ENCODE data around the gene OR5A1.
"Not testable (repeated sequence)": the region's sequence is repeated elsewhere in the genome, so short reads cannot be mapped to it uniquely, and the experiment has no call there.

The OR5A1 gene

DNA sequence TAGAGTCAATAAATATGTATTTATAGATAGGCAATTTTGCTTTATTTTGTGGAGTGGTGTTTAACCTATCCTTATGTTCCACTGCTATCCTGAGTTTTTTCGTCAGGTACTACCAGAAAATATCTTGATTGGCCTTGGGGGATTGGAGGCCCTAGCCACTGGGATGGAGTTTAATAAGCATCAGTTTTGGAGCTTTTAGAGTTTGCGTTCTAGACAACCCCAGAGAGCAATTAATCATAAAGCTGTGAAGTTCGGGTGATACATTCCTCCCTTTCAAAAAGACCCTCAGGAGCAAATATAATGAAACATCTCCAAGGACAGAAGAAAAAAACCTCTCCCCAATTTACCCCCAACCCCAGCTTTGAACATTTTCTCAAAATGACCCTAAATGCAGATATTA is at the start of gene OR5A1:
Gene OR5A1 (plus strand): TSS at position 301 of the 400 bp plus-strand sequence. CDS start 6,700 bp downstream, outside the sequence.
- no peak for DNase-seq

DNA sequence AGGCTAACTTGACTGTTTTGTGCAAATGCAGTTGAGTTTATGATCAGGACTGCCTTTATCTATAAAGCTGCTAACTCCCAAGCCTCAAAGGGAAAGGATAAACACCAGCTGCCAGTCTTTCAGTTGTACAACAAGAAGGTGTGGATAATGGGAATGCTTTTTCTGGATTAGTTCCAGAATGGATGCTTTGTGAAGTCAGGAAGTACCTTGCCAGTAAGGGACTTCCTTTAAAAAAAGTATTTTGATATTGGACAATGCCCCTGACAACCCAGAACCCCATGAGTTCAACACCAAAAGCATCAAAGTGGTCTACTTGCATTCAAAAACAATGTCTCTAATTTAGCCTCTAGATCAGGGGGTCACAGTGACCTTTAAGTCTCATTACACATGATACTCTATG is 42.1 kb upstream of the OR5A1 start:
- DNase-seq = no peak

DNA sequence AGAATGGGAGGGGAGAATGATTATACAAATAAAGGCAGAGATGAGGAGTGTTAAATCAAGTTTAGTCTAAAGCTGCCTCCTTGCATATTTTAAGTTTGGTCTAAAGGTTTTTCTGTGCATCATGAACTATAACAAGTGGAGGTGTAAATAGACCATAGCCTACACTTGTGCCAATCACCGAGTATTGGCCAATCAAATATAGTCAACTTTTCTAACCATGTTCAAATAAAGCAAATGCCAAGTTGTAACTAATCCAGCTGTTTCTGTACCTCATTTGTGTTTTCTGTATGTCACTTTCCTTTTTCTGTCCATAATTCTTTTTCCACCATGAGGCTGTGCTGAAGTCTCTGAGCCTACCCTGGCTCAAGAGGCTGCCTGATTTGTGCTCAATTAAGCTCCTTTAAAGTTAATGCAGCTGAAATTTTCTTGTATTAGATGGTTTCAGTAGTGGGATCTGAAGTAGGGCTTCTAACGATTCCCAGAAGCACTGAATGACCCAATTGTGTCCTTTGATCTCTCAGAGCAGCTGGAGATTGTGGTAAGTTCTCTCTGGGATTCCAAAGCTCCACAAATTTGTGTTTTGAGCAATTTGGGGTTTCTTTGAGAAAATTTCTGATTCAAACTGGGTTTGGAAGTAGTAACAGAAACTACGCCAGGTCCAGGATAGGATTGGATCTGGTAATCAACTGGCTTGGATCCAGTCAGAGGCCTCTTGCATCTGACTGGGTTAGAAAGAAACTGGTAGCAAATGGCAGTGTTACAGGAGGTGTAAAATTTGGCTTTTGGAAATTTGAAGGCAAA is 35.6 kb upstream of the OR5A1 start:
- DNase-seq = no peak

DNA sequence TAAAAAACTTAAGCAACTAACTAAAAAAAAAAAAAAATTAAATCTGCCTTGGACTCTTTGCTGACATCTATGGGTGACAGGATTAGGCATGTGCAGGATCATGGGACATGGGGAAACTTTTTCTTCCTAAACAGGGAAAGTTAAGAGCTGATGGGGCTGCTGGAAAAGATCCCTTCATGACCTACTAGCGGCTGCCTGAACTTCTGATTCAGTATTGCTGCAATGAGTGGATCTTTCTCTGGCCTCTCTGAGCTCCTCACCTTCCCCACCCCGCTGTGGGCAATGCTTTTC is 35.1 kb upstream of the OR5A1 start:
- no peak for DNase-seq

- DNase-seq = no peak
These were observed 32.7 kb upstream of the OR5A1 start for GRCh38 chr11:59403546-59403945.

- DNase-seq = no peak
These were observed 22.6 kb upstream of the OR5A1 start for GRCh38 chr11:59413646-59414045.

DNA sequence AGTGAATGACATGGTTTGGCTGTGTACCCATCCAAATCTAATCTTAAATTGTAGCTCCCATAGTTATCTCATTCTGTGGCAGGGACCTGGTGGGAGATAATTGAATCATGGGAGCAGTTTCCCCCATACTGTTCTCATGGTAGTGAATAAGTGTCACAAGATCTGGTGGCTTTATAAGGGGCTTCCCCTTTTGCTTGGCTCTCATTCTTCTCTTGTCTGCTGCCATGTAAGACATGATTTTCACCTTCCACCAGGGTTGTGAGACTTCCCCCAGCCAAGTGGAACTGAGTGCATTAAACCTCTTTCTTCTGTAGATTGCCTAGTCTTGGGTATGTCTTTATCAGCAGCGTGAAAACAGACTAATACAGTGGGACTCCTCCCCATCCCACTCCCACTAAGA is 21.2 kb upstream of the OR5A1 start:
- no peak for DNase-seq

DNA sequence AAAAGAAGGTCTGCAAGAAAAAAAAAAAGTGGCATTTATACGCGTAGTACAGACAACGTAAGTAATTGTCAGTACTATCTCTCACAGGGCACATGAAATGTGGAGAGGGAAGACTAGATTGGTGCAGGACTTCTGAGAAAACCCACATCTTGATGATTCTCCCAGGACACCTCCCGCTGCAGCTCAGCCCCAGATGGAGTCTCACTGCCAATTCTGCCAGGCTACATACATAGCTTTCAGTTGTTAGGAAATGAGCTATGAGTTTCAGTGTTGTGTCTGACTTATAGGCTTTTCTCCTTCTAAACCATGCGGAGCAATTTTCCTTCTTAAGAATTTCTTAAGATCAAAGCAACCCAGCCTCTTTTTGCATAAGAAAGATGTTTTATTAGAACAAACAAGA is 19.7 kb upstream of the OR5A1 start:
- DNase-seq = no peak

- DNase-seq = no peak
These were observed 19.2 kb upstream of the OR5A1 start for GRCh38 chr11:59417023-59417422.

DNA sequence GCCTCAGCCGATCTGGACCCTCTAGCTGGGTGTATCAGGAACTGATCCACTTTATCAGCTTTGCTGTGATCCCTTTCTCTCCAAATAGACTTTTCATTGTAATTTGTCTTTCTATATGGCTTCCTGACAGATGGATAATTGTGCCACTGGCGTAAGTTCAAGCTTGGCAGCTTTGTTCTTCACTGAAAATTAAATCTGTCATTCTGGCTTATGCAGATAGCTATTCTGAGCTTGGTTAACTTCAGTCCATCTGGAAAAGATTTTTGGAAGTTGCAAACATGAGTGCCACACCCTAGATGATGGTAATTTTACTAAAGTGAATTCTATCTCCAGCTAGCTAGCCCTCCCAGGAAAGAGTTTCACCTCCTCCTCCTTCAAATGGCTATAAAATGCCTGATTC is 18.1 kb upstream of the OR5A1 start:
- DNase-seq = no peak

- no peak for DNase-seq
These were observed 12.4 kb upstream of the OR5A1 start for GRCh38 chr11:59423835-59424234.

GRCh38 chr11:59425131-59425530 is 11.1 kb upstream of the OR5A1 start:
- DNase-seq = no peak

DNA sequence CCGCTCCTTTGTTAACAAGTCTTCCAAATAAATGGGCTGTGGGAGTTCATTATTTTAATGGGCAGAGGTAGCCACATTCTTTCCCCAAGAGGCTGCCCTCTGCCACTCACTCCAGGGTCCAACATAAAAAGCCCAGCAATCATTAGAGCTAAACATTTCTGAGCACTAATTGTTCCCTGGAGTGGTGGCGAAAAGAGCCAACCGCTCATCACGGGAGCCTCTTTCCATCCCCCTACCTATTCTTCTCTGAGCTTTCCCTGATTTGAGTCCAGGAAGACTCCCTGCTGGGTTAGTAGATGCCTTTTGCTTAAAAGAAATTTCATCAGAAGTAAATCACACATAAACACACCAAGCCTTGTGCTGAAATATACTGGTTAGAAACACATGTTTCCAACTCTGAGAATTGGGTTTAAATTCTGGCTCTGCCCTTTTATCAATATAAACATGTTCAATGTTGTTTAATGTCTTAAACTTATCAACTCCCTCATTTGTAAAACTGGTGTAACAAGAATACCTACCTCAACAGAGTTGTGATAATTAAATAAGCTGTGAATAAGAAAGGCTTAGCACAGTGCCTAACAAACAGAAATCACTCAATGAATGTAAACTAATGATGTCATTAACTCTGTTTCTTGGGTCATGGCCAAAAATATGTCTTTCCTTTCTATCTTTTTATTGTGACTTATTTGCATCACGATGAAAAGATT is 9.8 kb upstream of the OR5A1 start, which contains the start of gene OR5A2:
Gene OR5A2 (minus strand): TSS at position 53 of the 707 bp plus-strand sequence. CDS start 3,460 bp downstream, outside the sequence.
- DNase-seq = no peak

GRCh38 chr11:59427068-59427382 is 9.2 kb upstream of the OR5A1 start:
- DNase-seq = no peak

- DNase-seq = peak in 1 of 2 experiments; percentile 13
These were observed 6.2 kb upstream of the OR5A1 start for GRCh38 chr11:59429924-59430516.

- no peak for DNase-seq
These were observed 1.5 kb downstream of the OR5A1 start for GRCh38 chr11:59437770-59438169.

DNA sequence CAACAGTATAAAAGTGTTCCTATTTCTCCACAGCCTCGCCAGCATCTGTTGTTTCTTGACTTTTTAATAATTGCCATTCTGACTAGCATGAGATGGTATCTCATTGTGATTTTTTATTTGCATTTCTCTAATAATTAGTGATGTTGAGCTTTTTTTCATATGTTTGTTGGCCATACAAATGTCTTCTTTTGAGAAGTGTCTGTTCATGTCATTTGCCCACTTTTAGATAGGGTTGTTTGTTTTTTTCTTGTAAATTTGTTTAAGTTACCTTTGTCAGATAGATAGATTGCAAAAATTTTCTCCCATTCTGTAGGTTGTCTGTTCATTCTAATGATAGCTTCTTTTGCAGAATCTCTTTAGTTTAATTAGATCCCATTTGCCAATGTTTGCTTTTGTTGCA is 9.4 kb downstream of the OR5A1 start:
- not testable (repeated sequence) for DNase-seq

DNA sequence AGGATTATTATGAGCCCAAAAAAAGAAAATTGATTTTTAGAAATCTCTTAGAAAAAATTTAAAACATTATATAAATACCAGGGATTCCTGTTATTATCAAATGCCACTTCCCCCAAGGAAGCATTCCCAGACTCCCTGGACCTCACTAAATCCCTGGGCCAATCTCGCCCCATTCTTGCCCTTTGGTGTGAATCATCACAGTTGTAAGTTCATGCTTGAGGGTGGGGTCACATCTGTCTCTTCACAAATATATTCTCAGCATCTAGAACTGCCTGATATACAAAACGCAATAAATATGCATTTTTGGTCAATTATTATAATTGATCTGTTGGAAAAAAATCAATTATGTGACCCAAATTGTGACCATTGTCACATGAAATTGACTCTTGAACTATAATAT is 12.2 kb downstream of the OR5A1 start:
- DNase-seq = no peak

- DNase-seq = no peak
These were observed 20.4 kb downstream of the OR5A1 start, which contains the start of gene OR4D6 for GRCh38 chr11:59456661-59457060. Gene OR4D6 (plus strand): TSS chr11:59456961. CDS start chr11:59456961, 0 bp downstream.

GRCh38 chr11:59459916-59460315 is 23.6 kb downstream of the OR5A1 start:
- DNase-seq = no peak

DNA sequence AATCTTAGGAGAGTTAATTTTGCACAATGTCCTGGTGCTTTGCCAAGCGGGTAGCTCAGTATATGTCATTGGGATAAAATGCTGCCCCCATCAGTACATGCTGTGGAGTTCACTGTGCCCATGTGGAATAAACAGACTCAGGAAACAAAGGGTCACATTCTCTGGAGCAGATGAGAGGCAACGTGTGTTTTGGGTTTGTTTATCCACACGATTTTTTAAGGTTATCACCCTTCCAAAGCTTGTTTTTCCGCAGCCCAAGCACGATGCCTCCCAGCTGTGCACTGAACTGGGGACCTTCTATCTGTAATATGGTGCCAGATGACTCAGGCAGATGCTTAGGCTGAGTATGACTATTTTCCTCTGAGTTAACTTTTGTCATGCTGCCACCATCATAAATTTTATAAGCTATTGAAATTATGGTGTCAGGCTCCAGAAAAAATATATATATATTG is 26.9 kb downstream of the OR5A1 start:
- no peak for DNase-seq

DNA sequence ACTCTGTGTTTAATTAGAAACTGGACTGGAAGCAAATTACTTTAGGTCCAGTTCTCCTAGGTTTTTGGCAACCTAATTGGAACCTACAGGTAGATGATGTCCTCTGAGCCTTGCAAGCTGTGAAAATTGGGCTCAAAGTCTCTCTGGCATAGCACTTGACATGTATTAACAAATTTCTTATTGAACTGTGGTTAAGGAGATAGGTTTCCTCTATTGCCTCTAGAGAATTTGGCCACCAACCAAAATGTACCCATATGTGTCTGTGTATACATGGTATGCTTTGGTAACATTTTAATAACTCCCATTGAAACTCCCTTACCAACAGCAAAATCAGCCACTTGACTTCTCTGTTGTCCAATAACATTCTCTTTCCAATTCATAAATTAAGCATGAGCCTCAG is 36.7 kb downstream of the OR5A1 start, which contains the start of gene OR4D10:
Gene OR4D10 (plus strand): TSS at position 301 of the 400 bp plus-strand sequence. CDS start 4,115 bp downstream, outside the sequence.
- DNase-seq = no peak

GRCh38 chr11:59475176-59475575 is 38.9 kb downstream of the OR5A1 start:
- DNase-seq = no peak

GRCh38 chr11:59479906-59480305 is 43.6 kb downstream of the OR5A1 start:
- DNase-seq = no peak
